Stimulated activated naive CD8-positive, alpha-beta T cell treated with anti-CD3 and anti-CD28 coated beads, Interleukin-15, Interleukin-2, amounts not matched to agents 100 ng/mL and 50 ng/mL, for 24 hours (primary cell): Measurements from ENCODE around the gene SYNE1.
"Not testable (repeated sequence)": the region's sequence is repeated elsewhere in the genome, so short reads cannot be mapped to it uniquely, and the experiment has no call there.

Experiments
- H3K27ac Mint-ChIP-seq: one replicate; pipeline ENCODE4 v1.8.0; 2021; ENCODE audit warnings: mild to moderate bottlenecking, mixed read lengths
- H3K27me3 Mint-ChIP-seq: one replicate; pipeline ENCODE4 v1.8.0; 2021; ENCODE audit warnings: mixed read lengths
- H3K36me3 Mint-ChIP-seq: one replicate; pipeline ENCODE4 v1.8.0; 2021; ENCODE audit warnings: low read depth, mixed read lengths
- H3K4me1 Mint-ChIP-seq: one replicate; pipeline ENCODE4 v1.8.0; 2021; ENCODE audit warnings: low read depth, mixed read lengths
- H3K4me3 Mint-ChIP-seq: one replicate; pipeline ENCODE4 v1.8.0; 2021; ENCODE audit warnings: mild to moderate bottlenecking, mixed read lengths
- H3K9me3 Mint-ChIP-seq: one replicate; pipeline ENCODE4 v1.8.0; 2021; ENCODE audit warnings: mixed read lengths

SYNE1 gene

GRCh38 chr6:152351110-152351509, 286.1 kb downstream of the SYNE1 start:
- no peaks in the 10 kb centered on the region for H3K27me3 Mint-ChIP-seq
- no peak overlapping the region for H3K4me3 Mint-ChIP-seq
- no peaks in the 10 kb centered on the region for H3K9me3 Mint-ChIP-seq
- no peaks in the 10 kb centered on the region for H3K36me3 Mint-ChIP-seq
- H3K27ac Mint-ChIP-seq: no peak overlapping the region
- H3K4me1 Mint-ChIP-seq: no peaks in the 10 kb centered on the region

GRCh38 chr6:152348116-152348515, 289.0 kb downstream of the SYNE1 start:
- no peaks in the 10 kb centered on the region for H3K9me3 Mint-ChIP-seq
- H3K36me3 Mint-ChIP-seq: no peaks in the 10 kb centered on the region
- no peaks in the 10 kb centered on the region for H3K4me1 Mint-ChIP-seq
- no peaks in the 10 kb centered on the region for H3K27me3 Mint-ChIP-seq
- H3K27ac Mint-ChIP-seq: no peak overlapping the region
- no peak overlapping the region for H3K4me3 Mint-ChIP-seq

GRCh38 chr6:152343735-152344360, 293.3 kb downstream of the SYNE1 start:
- Mint-ChIP-seq H3K4me1 (no peaks in the 10 kb centered on the region), H3K9me3 (no peaks in the 10 kb centered on the region), H3K27ac (no peak overlapping the region), H3K4me3 (no peak overlapping the region), H3K36me3 (no peaks in the 10 kb centered on the region), H3K27me3 (no peaks in the 10 kb centered on the region)

- no peaks in the 10 kb centered on the region for H3K4me1 Mint-ChIP-seq
- no peak overlapping the region for H3K4me3 Mint-ChIP-seq
- H3K27me3 Mint-ChIP-seq: no peaks in the 10 kb centered on the region
- no peak overlapping the region for H3K27ac Mint-ChIP-seq
- H3K9me3 Mint-ChIP-seq: no peaks in the 10 kb centered on the region
- H3K36me3 Mint-ChIP-seq: no peaks in the 10 kb centered on the region
Observed at GRCh38 chr6:152341596-152341995, 295.6 kb downstream of the SYNE1 start.

- Mint-ChIP-seq H3K4me1 (no peaks in the 10 kb centered on the region), H3K9me3 (no peaks in the 10 kb centered on the region), H3K36me3 (no peaks in the 10 kb centered on the region), H3K27me3 (no peaks in the 10 kb centered on the region), H3K4me3 (no peak overlapping the region), H3K27ac (no peak overlapping the region)
Observed at GRCh38 chr6:152338335-152339125, 298.6 kb downstream of the SYNE1 start.

- H3K4me1 Mint-ChIP-seq: no peaks in the 10 kb centered on the region
- no peaks in the 10 kb centered on the region for H3K27me3 Mint-ChIP-seq
- no peaks in the 10 kb centered on the region for H3K9me3 Mint-ChIP-seq
- no peak overlapping the region for H3K4me3 Mint-ChIP-seq
- no peak overlapping the region for H3K27ac Mint-ChIP-seq
- H3K36me3 Mint-ChIP-seq: no peaks in the 10 kb centered on the region
Observed at GRCh38 chr6:152334555-152334954, 302.6 kb downstream of the SYNE1 start.

GRCh38 chr6:152330961-152331360, 306.2 kb downstream of the SYNE1 start:
- Mint-ChIP-seq H3K27ac (no peak overlapping the region), H3K36me3 (no peaks in the 10 kb centered on the region), H3K27me3 (no peaks in the 10 kb centered on the region), H3K4me1 (no peaks in the 10 kb centered on the region), H3K9me3 (no peaks in the 10 kb centered on the region), H3K4me3 (no peak overlapping the region)

GRCh38 chr6:152329638-152330448, 307.3 kb downstream of the SYNE1 start:
- Mint-ChIP-seq H3K27ac (no peak overlapping the region), H3K9me3 (no peaks in the 10 kb centered on the region), H3K4me1 (no peaks in the 10 kb centered on the region), H3K36me3 (no peaks in the 10 kb centered on the region), H3K4me3 (no peak overlapping the region), H3K27me3 (no peaks in the 10 kb centered on the region)

- H3K4me3 Mint-ChIP-seq, H3K27ac Mint-ChIP-seq, H3K9me3 Mint-ChIP-seq, H3K27me3 Mint-ChIP-seq, H3K36me3 Mint-ChIP-seq, H3K4me1 Mint-ChIP-seq: not testable (repeated sequence)
Observed at GRCh38 chr6:152328200-152328599, 309.0 kb downstream of the SYNE1 start.

- Mint-ChIP-seq H3K27ac (no peak overlapping the region), H3K9me3 (no peaks in the 10 kb centered on the region), H3K4me3 (no peak overlapping the region), H3K4me1 (no peaks in the 10 kb centered on the region), H3K36me3 (no peaks in the 10 kb centered on the region), H3K27me3 (no peaks in the 10 kb centered on the region)
Observed at GRCh38 chr6:152323376-152323775, 313.8 kb downstream of the SYNE1 start.

- Mint-ChIP-seq H3K27me3 (no peaks in the 10 kb centered on the region), H3K27ac (no peak overlapping the region), H3K4me3 (no peak overlapping the region), H3K36me3 (no peaks in the 10 kb centered on the region), H3K4me1 (no peaks in the 10 kb centered on the region), H3K9me3 (no peaks in the 10 kb centered on the region)
Observed at GRCh38 chr6:152318278-152318677, 318.9 kb downstream of the SYNE1 start.

- H3K4me1 Mint-ChIP-seq: no peaks in the 10 kb centered on the region
- no peaks in the 10 kb centered on the region for H3K36me3 Mint-ChIP-seq
- no peak overlapping the region for H3K27ac Mint-ChIP-seq
- no peaks in the 10 kb centered on the region for H3K9me3 Mint-ChIP-seq
- H3K27me3 Mint-ChIP-seq: no peaks in the 10 kb centered on the region
- H3K4me3 Mint-ChIP-seq: no peak overlapping the region
Observed at GRCh38 chr6:152316024-152316423, 321.1 kb downstream of the SYNE1 start.

- H3K9me3 Mint-ChIP-seq: no peaks in the 10 kb centered on the region
- no peak overlapping the region for H3K4me3 Mint-ChIP-seq
- no peaks in the 10 kb centered on the region for H3K36me3 Mint-ChIP-seq
- no peaks in the 10 kb centered on the region for H3K27me3 Mint-ChIP-seq
- no peak overlapping the region for H3K27ac Mint-ChIP-seq
- H3K4me1 Mint-ChIP-seq: peaks cover 12% of the 10 kb centered on the region
Observed at GRCh38 chr6:152314483-152314832, 322.7 kb downstream of the SYNE1 start.

GRCh38 chr6:152313542-152314482, 323.4 kb downstream of the SYNE1 start:
- Mint-ChIP-seq H3K36me3 (no peaks in the 10 kb centered on the region), H3K9me3 (no peaks in the 10 kb centered on the region), H3K27ac (no peak overlapping the region), H3K4me3 (no peak overlapping the region), H3K27me3 (no peaks in the 10 kb centered on the region), H3K4me1 (peaks cover 18% of the 10 kb centered on the region)
